Lower leg skin (tissue), 4 donors: ENCODE measurements around the gene FGGY. TPM values are rescaled to one million over a fixed set of nuclear protein-coding genes. Genes with fewer than 3 reads are reported as not detected.

ENCODE experiments used
- DNase-seq, 2 donors: peaks; one replicate each; pipeline ENCODE4 v3.0.0-alpha.2; 2019; ENCODE audit warnings: low spot score in 2 of 2
- H3K4me3 ChIP-seq: fragments of 200-600 bp; sonication (generic); 2 replicates; pipeline ENCODE4 v1.5.1; 2017; ENCODE audit warnings: mild to moderate bottlenecking, low read depth; ENCODE audit not compliant: poor library complexity, severe bottlenecking
- POLR2A ChIP-seq, 2 donors: fragments of 450-650 bp; IDR thresholded peaks; one replicate each; pipeline ENCODE4 v1.6.1; 2016 to 2017; ENCODE audit warnings: antibody characterized with exemption in 2 of 2, mild to moderate bottlenecking in 1 of 2, moderate library complexity in 1 of 2
- WGBS, 2 donors: methylation state at CpG; one replicate each; pipeline ENCODE4 v1.1.5; 2018; 5-methylcytosine and 5-hydroxymethylcytosine counted together
- intact Hi-C: fragments of 100-400 bp; cut with DNase I; formaldehyde crosslinking; loops from one replicate; pipeline ENCODE4 v1.15.0; 2023; ENCODE audit warnings: low total_unique reads
- microRNA-seq, 2 donors: library from miRNA; unstranded; fragments of <30 nt; microRNA quantifications; one replicate each; pipeline ENCODE4, GENCODE V29; 2016; ENCODE audit warnings: borderline replicate concordance in 2 of 2, borderline number of aligned reads in 1 of 2
- total RNA-seq, 4 donors: library from RNA; depleted of rRNA; stranded (reverse); fragments of >200 nt; gene quantifications; one replicate each; pipeline ENCODE4 v1.1.0, GENCODE V29; 2016
- TF ChIP-seq, protein P1 (sequence below), 3 donors: fragments of 450-650 bp; IDR thresholded peaks; one replicate each; pipeline ENCODE4 v1.5.1; 2016; ENCODE audit warnings: antibody characterized with exemption in 3 of 3, mild to moderate bottlenecking in 3 of 3, moderate library complexity in 2 of 3

FGGY gene
- total RNA-seq, 4 donors from 2014 or later: 10.0 to 29.5 (median 17.5) TPM

- intact Hi-C loops: no loop called here
- H3K4me3 ChIP-seq: no peak overlapping the region
- DNase-seq: no peak
- TF ChIP-seq POLR2A (IDR thresholded peaks at IDR 0.05): no peak
- TF ChIP-seq, protein P1, sequence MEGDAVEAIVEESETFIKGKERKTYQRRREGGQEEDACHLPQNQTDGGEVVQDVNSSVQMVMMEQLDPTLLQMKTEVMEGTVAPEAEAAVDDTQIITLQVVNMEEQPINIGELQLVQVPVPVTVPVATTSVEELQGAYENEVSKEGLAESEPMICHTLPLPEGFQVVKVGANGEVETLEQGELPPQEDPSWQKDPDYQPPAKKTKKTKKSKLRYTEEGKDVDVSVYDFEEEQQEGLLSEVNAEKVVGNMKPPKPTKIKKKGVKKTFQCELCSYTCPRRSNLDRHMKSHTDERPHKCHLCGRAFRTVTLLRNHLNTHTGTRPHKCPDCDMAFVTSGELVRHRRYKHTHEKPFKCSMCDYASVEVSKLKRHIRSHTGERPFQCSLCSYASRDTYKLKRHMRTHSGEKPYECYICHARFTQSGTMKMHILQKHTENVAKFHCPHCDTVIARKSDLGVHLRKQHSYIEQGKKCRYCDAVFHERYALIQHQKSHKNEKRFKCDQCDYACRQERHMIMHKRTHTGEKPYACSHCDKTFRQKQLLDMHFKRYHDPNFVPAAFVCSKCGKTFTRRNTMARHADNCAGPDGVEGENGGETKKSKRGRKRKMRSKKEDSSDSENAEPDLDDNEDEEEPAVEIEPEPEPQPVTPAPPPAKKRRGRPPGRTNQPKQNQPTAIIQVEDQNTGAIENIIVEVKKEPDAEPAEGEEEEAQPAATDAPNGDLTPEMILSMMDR (IDR thresholded peaks at IDR 0.05): no peak
Observed at GRCh38 chr1:59798600-59798999, 501.7 kb downstream of the FGGY start.

DNA sequence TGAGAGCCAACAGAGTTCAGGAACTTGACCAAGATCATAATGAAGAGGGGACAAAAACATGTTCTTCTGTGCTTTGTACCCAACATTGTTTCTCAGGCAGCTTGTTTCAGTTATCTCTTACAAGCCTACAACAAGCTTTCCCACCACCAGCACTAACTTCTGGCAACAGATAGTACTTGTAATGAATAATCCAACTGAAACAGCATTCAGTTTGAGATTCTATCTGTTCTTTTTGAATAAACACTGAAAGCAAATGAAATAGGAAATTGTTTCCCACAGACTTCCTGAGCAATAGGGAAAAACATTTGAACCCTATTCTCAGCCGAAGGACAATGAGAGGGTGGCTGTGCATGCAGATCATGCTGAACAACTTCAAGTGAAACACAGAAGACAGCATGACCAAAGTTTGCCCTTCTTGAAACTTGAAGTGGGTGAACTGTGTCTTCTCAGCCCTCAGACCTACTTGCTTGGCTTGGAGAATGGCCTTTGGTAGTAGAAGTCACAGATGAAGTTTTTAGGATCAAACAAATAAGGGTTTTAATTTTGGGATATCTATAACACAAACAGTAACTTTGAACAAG is 506.7 kb downstream of the FGGY start:
- intact Hi-C loops: no loop called here
- H3K4me3 ChIP-seq: no peak overlapping the region
- DNase-seq: no peak
- 71% methylated on average over 1 of the region's 1 CpG for whole genome bisulfite sequencing, 2 donors
- TF ChIP-seq, protein P1 (IDR thresholded peaks at IDR 0.05): no peak

GRCh38 chr1:59804301-59804700 is 507.4 kb downstream of the FGGY start:
- intact Hi-C loops: no loop called here
- no peak for DNase-seq
- H3K4me3 ChIP-seq: no peak overlapping the region
- TF ChIP-seq POLR2A (IDR thresholded peaks at IDR 0.05): no peak
- TF ChIP-seq, protein P1 (IDR thresholded peaks at IDR 0.05): no peak

DNA sequence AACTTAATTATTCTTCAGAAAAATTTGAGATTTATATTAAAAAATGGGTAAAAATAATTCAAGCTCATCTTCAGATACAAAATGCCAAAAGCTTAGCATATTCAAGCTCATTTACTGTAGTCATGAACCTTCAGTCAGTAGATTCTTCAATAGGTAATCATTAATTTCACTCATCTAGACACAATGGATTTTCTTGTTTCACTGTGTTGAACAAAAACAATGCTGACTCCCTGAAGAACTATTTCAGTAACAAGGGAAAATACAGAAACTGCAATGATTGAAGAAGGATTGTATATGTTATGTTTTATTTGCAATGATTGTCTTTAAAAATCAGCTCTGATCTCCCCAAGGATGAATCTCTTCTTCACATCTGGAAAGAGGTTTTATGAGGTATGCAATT is 508.7 kb downstream of the FGGY start:
- intact Hi-C loops: no loop called here
- no peak overlapping the region for H3K4me3 ChIP-seq
- DNase-seq: no peak
- TF ChIP-seq, protein P1 (IDR thresholded peaks at IDR 0.05): no peak
- no peak for TF ChIP-seq POLR2A (IDR thresholded peaks at IDR 0.05)

Small RNA genes within 50 kb of the gene (microRNA-seq; reads per million reads assigned to microRNA genes)
- 0 to 0.68 reads per million in 2 donors for gene MIR4711
